Endodermal cell (in vitro differentiated cells): ENCODE data around the gene TUT4. TPM values are rescaled to one million over a fixed set of nuclear protein-coding genes. Genes with fewer than 3 reads are reported as not detected.

Experiments
- DNase-seq: peaks from one replicate; pipeline ENCODE4 v3.0.0-alpha.2; 2017
- H3K27ac ChIP-seq: 2 replicates; pipeline ENCODE4 v1.5.1; 2013; ENCODE audit warnings: mild to moderate bottlenecking, low read depth, low read length, moderate library complexity
- H3K27me3 ChIP-seq: 2 replicates; pipeline ENCODE4 v1.6.1; 2013; ENCODE audit warnings: mild to moderate bottlenecking, low read length, moderate library complexity; ENCODE audit not compliant: insufficient read depth, control insufficient read depth, poor library complexity, severe bottlenecking
- H3K36me3 ChIP-seq: 2 replicates; pipeline ENCODE4 v1.7.0; 2013; ENCODE audit warnings: mild to moderate bottlenecking, low read length, moderate library complexity; ENCODE audit not compliant: control insufficient read depth, insufficient read depth
- H3K4me1 ChIP-seq: one replicate; pipeline ENCODE4 v1.7.0; 2013; ENCODE audit warnings: low read length; ENCODE audit not compliant: control insufficient read depth, insufficient read depth
- H3K4me3 ChIP-seq: 2 replicates; pipeline ENCODE4 v1.5.1; 2013; ENCODE audit warnings: mild to moderate bottlenecking, low read length, moderate library complexity
- H3K9ac ChIP-seq: 2 replicates; pipeline ENCODE4 v1.6.1; 2013; ENCODE audit warnings: mild to moderate bottlenecking, low read length, moderate library complexity; ENCODE audit not compliant: poor library complexity, severe bottlenecking; ENCODE audit errors: extremely low read depth
- H3K9me3 ChIP-seq: 2 replicates; pipeline ENCODE4 v1.6.1; 2013; ENCODE audit warnings: mild to moderate bottlenecking, low read length, moderate library complexity; ENCODE audit not compliant: control insufficient read depth
- H3K27ac Mint-ChIP-seq: 2 replicates; pipeline ENCODE4 v1.8.0; 2020; ENCODE audit warnings: mixed read lengths
- H3K27me3 Mint-ChIP-seq: 2 replicates; pipeline ENCODE4 v1.8.0; 2021; ENCODE audit warnings: mild to moderate bottlenecking, mixed read lengths; ENCODE audit not compliant: insufficient read depth
- H3K36me3 Mint-ChIP-seq: 2 replicates; pipeline ENCODE4 v1.8.0; 2020; ENCODE audit warnings: low read depth, mixed read lengths
- H3K4me1 Mint-ChIP-seq: 2 replicates; pipeline ENCODE4 v1.8.0; 2020; ENCODE audit warnings: mixed read lengths
- H3K4me3 Mint-ChIP-seq: 2 replicates; pipeline ENCODE4 v1.8.0; 2020; ENCODE audit warnings: mild to moderate bottlenecking, moderate library complexity, mixed read lengths
- H3K9me3 Mint-ChIP-seq: 2 replicates; pipeline ENCODE4 v1.8.0; 2020; ENCODE audit warnings: mild to moderate bottlenecking, mixed read lengths
- WGBS, 2 experiments: methylation state at CpG; one replicate each; pipeline versions ENCODE4 v1.1.5 to v1.1.7; 2013; ENCODE audit warnings: missing lambda C conversion rate in 2 of 2, mixed read lengths in 1 of 2; ENCODE audit not compliant: insufficient coverage in 1 of 2, insufficient read length in 1 of 2; 5-methylcytosine and 5-hydroxymethylcytosine counted together
- total RNA-seq, 2 donors: library from RNA; stranded (reverse); fragmentation: NEBNext Ultra II Directional in 1 of 2; extraction: Animal tissue kit (Norgen Biotek cat#: 25700) in 1 of 2; gene quantifications; 2 replicates in 1 of 2; 3 replicates in 1 of 2; pipeline ENCODE4 v1.2.1, GENCODE V29; 2021
- TF ChIP-seq, protein P1 (sequence below): fragments of 200-600 bp; sonication (generic); conservative IDR thresholded peaks from 2 replicates; pipeline ENCODE4 v1.5.0; 2021; ENCODE audit warnings: antibody characterized with exemption, mild to moderate bottlenecking

TUT4 gene
- total RNA-seq, 2 donors from 2014 or later: 131 to 170 TPM

DNA sequence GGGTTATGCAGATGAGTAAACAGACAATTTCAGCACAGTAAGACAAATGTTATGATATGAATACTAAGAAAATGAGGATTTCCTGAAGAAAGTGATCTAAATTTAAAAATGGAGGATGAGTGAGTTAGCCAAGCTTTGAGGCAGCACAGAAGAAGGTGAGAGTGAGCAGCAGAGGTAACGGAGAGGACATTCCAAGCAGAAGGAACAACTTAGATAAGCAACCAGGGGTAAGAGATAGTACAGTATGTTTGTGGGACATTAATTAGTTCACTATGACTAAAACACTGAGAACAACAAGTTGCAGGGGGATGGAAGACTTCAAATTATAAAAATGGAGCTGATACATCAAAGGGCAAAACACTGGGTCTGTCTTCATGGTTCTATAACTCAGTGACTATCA lies 125.7 kb downstream of the TUT4 start:
- H3K4me1 Mint-ChIP-seq: peaks cover 2% of the 10 kb centered on the region
- no peak overlapping the region for H3K4me3 ChIP-seq
- no peak overlapping the region for H3K4me3 Mint-ChIP-seq
- H3K9ac ChIP-seq: no peak overlapping the region
- no peak overlapping the region for H3K27ac ChIP-seq
- H3K27me3 ChIP-seq: no peaks in the 10 kb centered on the region
- H3K4me1 ChIP-seq: no peaks in the 10 kb centered on the region
- TF ChIP-seq, protein P1, sequence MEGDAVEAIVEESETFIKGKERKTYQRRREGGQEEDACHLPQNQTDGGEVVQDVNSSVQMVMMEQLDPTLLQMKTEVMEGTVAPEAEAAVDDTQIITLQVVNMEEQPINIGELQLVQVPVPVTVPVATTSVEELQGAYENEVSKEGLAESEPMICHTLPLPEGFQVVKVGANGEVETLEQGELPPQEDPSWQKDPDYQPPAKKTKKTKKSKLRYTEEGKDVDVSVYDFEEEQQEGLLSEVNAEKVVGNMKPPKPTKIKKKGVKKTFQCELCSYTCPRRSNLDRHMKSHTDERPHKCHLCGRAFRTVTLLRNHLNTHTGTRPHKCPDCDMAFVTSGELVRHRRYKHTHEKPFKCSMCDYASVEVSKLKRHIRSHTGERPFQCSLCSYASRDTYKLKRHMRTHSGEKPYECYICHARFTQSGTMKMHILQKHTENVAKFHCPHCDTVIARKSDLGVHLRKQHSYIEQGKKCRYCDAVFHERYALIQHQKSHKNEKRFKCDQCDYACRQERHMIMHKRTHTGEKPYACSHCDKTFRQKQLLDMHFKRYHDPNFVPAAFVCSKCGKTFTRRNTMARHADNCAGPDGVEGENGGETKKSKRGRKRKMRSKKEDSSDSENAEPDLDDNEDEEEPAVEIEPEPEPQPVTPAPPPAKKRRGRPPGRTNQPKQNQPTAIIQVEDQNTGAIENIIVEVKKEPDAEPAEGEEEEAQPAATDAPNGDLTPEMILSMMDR: no peak
- WGBS, 2 experiments: 81 to 91% methylated on average over 1 of the region's 1 CpG
- H3K27me3 Mint-ChIP-seq: no peaks in the 10 kb centered on the region
- H3K36me3 ChIP-seq: peaks cover 93% of the 10 kb centered on the region
- peaks cover 51% of the 10 kb centered on the region for H3K36me3 Mint-ChIP-seq
- H3K27ac Mint-ChIP-seq: no peak overlapping the region
- no peaks in the 10 kb centered on the region for H3K9me3 Mint-ChIP-seq
- H3K9me3 ChIP-seq: no peaks in the 10 kb centered on the region
- DNase-seq: no peak

- TF ChIP-seq, protein P1: no peak
- no peak for DNase-seq
- peaks cover 49% of the 10 kb centered on the region for H3K36me3 Mint-ChIP-seq
- H3K4me1 Mint-ChIP-seq: peaks cover 2% of the 10 kb centered on the region
- Histone ChIP-seq H3K36me3 (peaks cover 93% of the 10 kb centered on the region), H3K27ac (peak overlapping the region; percentile 33), H3K4me1 (no peaks in the 10 kb centered on the region), H3K9me3 (no peaks in the 10 kb centered on the region), H3K9ac (no peak overlapping the region), H3K4me3 (no peak overlapping the region), H3K27me3 (no peaks in the 10 kb centered on the region)
- H3K27me3 Mint-ChIP-seq: no peaks in the 10 kb centered on the region
- H3K4me3 Mint-ChIP-seq: no peak overlapping the region
- H3K27ac Mint-ChIP-seq: no peak overlapping the region
- H3K9me3 Mint-ChIP-seq: no peaks in the 10 kb centered on the region
- 81 to 85% methylated on average over 2 to 3 of the region's 3 CpGs for WGBS, 2 experiments
Measured at GRCh38 chr1:52426371-52426770, 126.5 kb downstream of the TUT4 start.

DNA sequence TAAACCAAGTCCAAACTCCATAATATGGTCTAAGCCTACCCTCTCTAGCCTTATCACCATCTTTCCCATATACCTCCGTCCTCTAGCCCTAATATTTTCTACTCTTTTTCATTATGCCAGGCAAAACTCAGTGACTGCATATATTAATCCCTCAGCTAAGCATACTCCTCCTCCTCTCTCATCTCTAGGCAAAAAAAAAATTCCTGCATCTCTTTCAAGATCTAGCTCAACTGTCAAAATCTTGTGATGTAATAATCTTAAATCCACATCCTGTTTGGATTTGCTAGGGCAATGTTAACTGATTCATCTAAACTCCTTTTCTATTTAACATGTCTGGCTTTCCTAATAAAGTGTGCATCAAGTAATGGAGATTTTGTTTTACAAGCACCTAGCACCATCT lies 128.1 kb downstream of the TUT4 start:
- Mint-ChIP-seq H3K9me3 (no peaks in the 10 kb centered on the region), H3K27me3 (no peaks in the 10 kb centered on the region), H3K4me3 (no peak overlapping the region), H3K36me3 (peaks cover 43% of the 10 kb centered on the region), H3K27ac (no peak overlapping the region), H3K4me1 (peaks cover 2% of the 10 kb centered on the region)
- Histone ChIP-seq H3K27me3 (no peaks in the 10 kb centered on the region), H3K36me3 (peaks cover 93% of the 10 kb centered on the region), H3K9me3 (no peaks in the 10 kb centered on the region), H3K9ac (no peak overlapping the region), H3K4me1 (no peaks in the 10 kb centered on the region), H3K27ac (no peak overlapping the region), H3K4me3 (no peak overlapping the region)
- TF ChIP-seq, protein P1: no peak
- DNase-seq: no peak
- 93 to 100% methylated on average over 1 of the region's 1 CpG for WGBS, 2 experiments
